HepG2 (cell line): ENCODE results near the gene ESRP2. TPM values are rescaled to one million over a fixed set of nuclear protein-coding genes. Genes with fewer than 3 reads are reported as not detected.

ENCODE experiments used
- ATF3 ChIP-seq: sonication (generic); formaldehyde crosslinking; IDR thresholded peaks from 2 replicates; pipeline ENCODE4 v1.4.0; 2020; ENCODE audit warnings: missing genetic modification reagents
- ATF7-NPFF ChIP-seq: sonication (generic); formaldehyde crosslinking; IDR thresholded peaks from 2 replicates; pipeline ENCODE4 v1.8.1; 2023; ENCODE audit warnings: mild to moderate bottlenecking, low read depth, missing genetic modification reagents, moderate library complexity
- CBX2 ChIP-seq, 2 experiments: fragments of 200-600 bp in 1 of 2; sonication (generic); formaldehyde crosslinking in 1 of 2; IDR thresholded peaks; 2 replicates each; pipeline versions ENCODE4 v1.7.0 to v1.8.1; 2018 to 2022; ENCODE audit warnings: low read depth in 2 of 2, low read length in 1 of 2, mild to moderate bottlenecking in 1 of 2, missing genetic modification reagents in 1 of 2
- CREB1 ChIP-seq, 2 experiments: fragments of 450-650 bp in 1 of 2; IDR thresholded peaks; 2 replicates each; pipeline ENCODE4 v1.6.1; 2016 to 2017; ENCODE audit warnings: control low read depth in 1 of 2, mild to moderate bottlenecking in 1 of 2, missing compliant biosample characterization in 1 of 2, missing genetic modification characterization in 1 of 2
- ELF1 ChIP-seq: sonication (generic); formaldehyde crosslinking; IDR thresholded peaks from 2 replicates; pipeline ENCODE4 v1.4.0; 2020; ENCODE audit warnings: missing genetic modification reagents
- GATAD2A ChIP-seq: IDR thresholded peaks from 2 replicates; pipeline ENCODE4 v1.6.1; 2016
- HDAC2 ChIP-seq: sonication (generic); formaldehyde crosslinking; IDR thresholded peaks from 2 replicates; pipeline ENCODE4 v1.4.0; 2020; ENCODE audit warnings: missing genetic modification reagents
- HES4 ChIP-seq: sonication (generic); formaldehyde crosslinking; IDR thresholded peaks from 2 replicates; pipeline ENCODE4 v1.9.0; 2021; ENCODE audit warnings: mild to moderate bottlenecking, missing genetic modification reagents, borderline replicate concordance
- HNRNPK ChIP-seq: fragments of 200-400 bp; formaldehyde crosslinking; IDR thresholded peaks from 2 replicates; pipeline ENCODE4 v1.6.1; 2018; ENCODE audit warnings: low read length, low read depth, moderate library complexity, mild to moderate bottlenecking; ENCODE audit not compliant: poor library complexity, severe bottlenecking
- IRF2 ChIP-seq: IDR thresholded peaks from 2 replicates; pipeline ENCODE4 v1.6.1; 2018; ENCODE audit warnings: missing genetic modification reagents, missing compliant biosample characterization
- MEIS1 ChIP-seq: sonication (generic); formaldehyde crosslinking; IDR thresholded peaks from 2 replicates; pipeline ENCODE4 v1.9.0; 2021; ENCODE audit warnings: mild to moderate bottlenecking, missing genetic modification reagents, moderate library complexity, borderline replicate concordance
- MTF2 ChIP-seq: sonication (generic); formaldehyde crosslinking; IDR thresholded peaks from 2 replicates; pipeline ENCODE4 v1.5.0; 2020; ENCODE audit warnings: missing genetic modification reagents, borderline replicate concordance
- MXD1 ChIP-seq: sonication (generic); formaldehyde crosslinking; IDR thresholded peaks from 2 replicates; pipeline ENCODE4 v1.4.0; 2020; ENCODE audit warnings: mild to moderate bottlenecking, missing genetic modification reagents
- PATZ1 ChIP-seq: sonication (generic); formaldehyde crosslinking; IDR thresholded peaks from 2 replicates; pipeline ENCODE4 v1.4.0; 2020; ENCODE audit warnings: missing genetic modification reagents
- SAP130 ChIP-seq: IDR thresholded peaks from 2 replicates; pipeline ENCODE4 v1.6.1; 2016; ENCODE audit warnings: low read depth
- SP140L ChIP-seq: sonication (generic); formaldehyde crosslinking; IDR thresholded peaks from 2 replicates; pipeline ENCODE4 v1.4.0; 2020; ENCODE audit warnings: missing genetic modification reagents, borderline replicate concordance
- TIGD3 ChIP-seq: sonication (generic); formaldehyde crosslinking; IDR thresholded peaks from 2 replicates; pipeline ENCODE4 v1.5.1; 2020; ENCODE audit warnings: mild to moderate bottlenecking, missing genetic modification reagents, borderline replicate concordance
- ZFP36 ChIP-seq: fragments of 150-350 bp; IDR thresholded peaks from 2 replicates; pipeline ENCODE4 v1.6.1; 2018; ENCODE audit warnings: borderline replicate concordance, low read length, low read depth; ENCODE audit not compliant: partially characterized antibody
- ZMAT3 ChIP-seq: sonication (generic); formaldehyde crosslinking; conservative IDR thresholded peaks from 2 replicates; pipeline ENCODE4 v1.7.0; 2021; ENCODE audit warnings: missing genetic modification reagents
- ZNF225 ChIP-seq: sonication (generic); formaldehyde crosslinking; IDR thresholded peaks from 2 replicates; pipeline ENCODE4 v1.4.0; 2020; ENCODE audit warnings: mild to moderate bottlenecking, missing genetic modification reagents
- ZNF256 ChIP-seq: sonication (generic); formaldehyde crosslinking; conservative IDR thresholded peaks from 2 replicates; pipeline ENCODE4 v1.4.0; 2020; ENCODE audit warnings: missing genetic modification reagents
- ZNF329 ChIP-seq: sonication (generic); formaldehyde crosslinking; IDR thresholded peaks from 2 replicates; pipeline ENCODE4 v1.9.0; 2021; ENCODE audit warnings: low read depth, mild to moderate bottlenecking, missing genetic modification reagents
- ZNF496 ChIP-seq: sonication (generic); formaldehyde crosslinking; IDR thresholded peaks from 2 replicates; pipeline ENCODE4 v1.8.1; 2023; ENCODE audit warnings: mild to moderate bottlenecking, moderate library complexity, missing genetic modification reagents; ENCODE audit not compliant: insufficient replicate concordance
- ZNF614 ChIP-seq: IDR thresholded peaks from 2 replicates; pipeline ENCODE4 v1.6.1; 2018; ENCODE audit warnings: missing biosample characterization, missing genetic modification reagents, inconsistent platforms, borderline replicate concordance
- ZSCAN21 ChIP-seq: sonication (generic); formaldehyde crosslinking; IDR thresholded peaks from 2 replicates; pipeline ENCODE4 v1.8.0; 2022; ENCODE audit warnings: mild to moderate bottlenecking, missing genetic modification reagents, moderate library complexity, borderline replicate concordance
- polyA plus RNA-seq, 8 experiments: library from polyadenylated mRNA; depleted of rRNA in 3 of 8; stranded (reverse) in 7 of 8; unstranded in 1 of 8; fragments of >200 nt; fragmentation: Illumina TruSeq in 4 of 8; extraction: Trizol in 4 of 8; gene quantifications; 2 replicates each; pipeline versions ENCODE4 v1.2.1 to v1.2.3, GENCODE V29; 2011 to 2016; ENCODE audit warnings: low read depth in 4 of 8, missing spikeins in 1 of 8, mixed read lengths in 1 of 8; ENCODE audit not compliant: insufficient read depth in 1 of 8
- total RNA-seq, 5 experiments: library from RNA; depleted of rRNA; stranded (reverse); fragments of >200 nt; fragmentation: Illumina TruSeq; extraction: Trizol; gene quantifications; 2 replicates each; pipeline ENCODE4 v1.2.3, GENCODE V29; 2016; ENCODE audit warnings: low read depth in 1 of 5

Gene ESRP2
- total and polyA plus RNA-seq, 2 of the 13 experiments (the other 11 are each of a cell fraction or from before 2014, with no cell fraction given) = 21.1 to 32.4 TPM

GRCh38 chr16:68234188-68235107 is 1.5 kb downstream of the ESRP2 start (continued):
- TF ChIP-seq ZNF329 (no peak), TIGD3 (no peak), HES4 (CRISPR knock-in tag) (peak; percentile 80; the same call in 1 of the 2 replicates), HNRNPK (no peak), MTF2 (no peak), ZMAT3 (peak; percentile 59; the same call in 1 of the 2 replicates), MXD1 (CRISPR knock-in tag) (no peak; the same call in 1 of the 2 replicates), ATF7-NPFF (peak; percentile 81), PATZ1 (CRISPR knock-in tag) (peak; percentile 98), IRF2 (CRISPR knock-in tag) (no peak), ZNF256 (CRISPR knock-in tag) (0 out of 2 replicates have a peak, but pooled peaks have one; percentile 74), ZNF496 (CRISPR knock-in tag) (no peak), SP140L (CRISPR knock-in tag) (no peak), SAP130 (CRISPR knock-in tag) (peak; percentile 79), ZFP36 (no peak), HDAC2 (CRISPR knock-in tag) (peak; percentile 90), GATAD2A (CRISPR knock-in tag) (peak; percentile 96), CBX2 (IDR thresholded peaks at IDR 0.05; ENCODE audit: low read depth, low read length) (no peak), CBX2 (CRISPR knock-in tag; IDR thresholded peaks at IDR 0.05; ENCODE audit: low read depth) (no peak), ZNF614 (peak; percentile 30; the same call in 1 of the 2 replicates), ELF1 (no peak), ZNF225 (0 out of 2 replicates have a peak, but pooled peaks have one; percentile 6), CREB1 (IDR thresholded peaks at IDR 0.05) (no peak), CREB1 (CRISPR knock-in tag; IDR thresholded peaks at IDR 0.05) (no peak), MEIS1 (peak; percentile 69; the same call in 1 of the 2 replicates), ZSCAN21 (no peak; the same call in 1 of the 2 replicates), ATF3 (no peak)
